ENCODE measurements around the gene AGGF1. TPM values are rescaled to one million over a fixed set of nuclear protein-coding genes. Genes with fewer than 3 reads are reported as not detected.

Gene AGGF1
- total and polyA plus RNA-seq, 7 donors: 8.0 to 20.3 (median 14.0) TPM

DNA sequence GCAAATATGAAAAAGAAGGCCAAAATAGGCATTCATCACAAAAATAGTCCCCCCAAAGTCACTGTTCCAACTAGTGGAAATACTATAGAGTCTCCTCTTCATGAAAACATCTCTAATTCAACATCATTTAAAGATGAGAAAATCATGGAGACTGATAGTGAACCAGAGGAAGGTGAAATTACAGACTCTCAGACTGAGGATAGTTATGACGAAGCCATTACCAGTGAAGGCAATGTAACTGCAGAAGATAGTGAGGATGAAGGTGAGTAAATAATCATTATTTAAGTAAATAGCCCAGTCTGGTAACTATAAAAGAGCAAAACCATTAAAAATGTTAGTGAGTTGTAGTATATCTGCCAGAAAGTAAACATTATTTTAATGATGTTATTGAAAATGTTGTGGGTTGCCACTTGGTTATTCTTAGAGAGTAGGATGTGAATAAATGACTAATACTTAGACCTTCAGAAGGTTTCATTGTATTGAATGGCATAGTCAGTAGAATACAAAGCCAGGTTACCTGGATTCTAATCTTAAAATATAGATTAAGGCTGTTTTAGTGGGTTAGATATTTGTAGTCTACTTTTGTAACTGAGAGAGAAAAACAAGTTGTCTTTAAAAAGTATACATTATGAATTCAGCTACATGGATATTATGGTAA is 16.3 kb downstream of the AGGF1 start:
- no peak for DNase-seq
- peaks cover 2 to 65% of the 10 kb centered on the region in 2 donors for H3K36me3 ChIP-seq (ENCODE audit: insufficient read depth in 1 of 2, low read depth in 1 of 2)
- H3K4me3 ChIP-seq: no peak overlapping the region
- no peaks in the 10 kb centered on the region for H3K9me3 ChIP-seq
- H3K27ac ChIP-seq: no peak overlapping the region
- no peaks in the 10 kb centered on the region for H3K4me1 ChIP-seq
- ATAC-seq: no peak
- no peaks in the 10 kb centered on the region for H3K27me3 ChIP-seq (ENCODE audit: insufficient read depth in 3 of 3, low read length in 2 of 3)
- intact Hi-C loops (cut with DNase I): no loop called here
- WGBS, 3 donors: 97 to 100% (median 100%) methylated on average over 1 of the region's 1 CpG
- TF ChIP-seq CTCF (IDR thresholded peaks at IDR 0.05): no peak

DNA sequence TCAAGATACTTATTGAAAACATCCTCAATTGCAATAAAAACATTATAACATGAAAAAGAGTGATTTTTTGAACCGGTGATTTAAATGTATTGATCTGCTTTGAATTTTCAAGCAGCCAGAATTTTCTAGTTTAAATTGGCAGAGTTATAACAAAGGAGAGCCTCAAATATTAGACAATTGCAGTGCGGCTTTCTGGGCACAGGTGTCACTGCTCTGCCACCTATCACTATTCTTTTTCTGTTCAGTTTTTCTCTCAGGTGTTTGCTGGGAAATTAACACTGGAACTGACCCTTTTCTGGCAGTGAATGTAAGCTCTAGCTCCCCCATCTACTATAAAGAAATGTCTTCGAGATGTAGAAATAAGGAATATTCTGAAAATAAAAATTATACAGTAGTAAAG is 33.8 kb downstream of the AGGF1 start:
- Histone ChIP-seq H3K36me3 (ENCODE audit: insufficient read depth in 1 of 2, low read depth in 1 of 2) (peaks cover 3 to 62% of the 10 kb centered on the region in 2 donors), H3K4me1 (peaks cover 9% of the 10 kb centered on the region), H3K27ac (no peak overlapping the region), H3K27me3 (ENCODE audit: insufficient read depth in 3 of 3, low read length in 2 of 3) (no peaks in the 10 kb centered on the region), H3K9me3 (no peaks in the 10 kb centered on the region), H3K4me3 (no peak overlapping the region)
- WGBS, 3 donors: 76 to 93% (median 76%) methylated on average over 3 of the region's 3 CpGs
- DNase-seq (no peak), ATAC-seq (no peak)
- intact Hi-C loops (cut with DNase I): no loop called here
- TF ChIP-seq CTCF (IDR thresholded peaks at IDR 0.05): no peak

DNA sequence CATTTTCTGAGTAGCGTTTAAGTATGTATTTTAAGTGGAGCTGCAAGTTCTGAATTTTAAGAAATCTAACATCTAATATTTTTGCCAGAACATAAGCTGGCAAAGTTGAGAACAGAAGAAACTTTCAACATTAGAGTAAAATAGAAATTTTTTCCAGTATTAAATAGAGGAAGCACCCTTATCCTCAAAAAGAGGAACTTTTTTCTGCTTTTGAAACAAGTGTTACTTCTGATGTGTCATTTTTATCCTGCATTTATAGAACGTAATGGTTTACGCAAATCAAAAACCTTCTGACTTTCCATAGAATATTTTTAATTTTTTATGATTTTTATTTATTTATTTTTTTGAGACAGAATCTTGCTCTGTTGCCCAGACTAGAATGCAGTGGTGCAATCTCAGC is 35.1 kb downstream of the AGGF1 start:
- no peak overlapping the region for H3K4me3 ChIP-seq
- H3K9me3 ChIP-seq: no peaks in the 10 kb centered on the region
- no peak overlapping the region for H3K27ac ChIP-seq
- peaks cover 9% of the 10 kb centered on the region for H3K4me1 ChIP-seq
- no peaks in the 10 kb centered on the region for H3K27me3 ChIP-seq (ENCODE audit: insufficient read depth in 3 of 3, low read length in 2 of 3)
- intact Hi-C loops (cut with DNase I): no loop called here
- no peak for TF ChIP-seq CTCF (IDR thresholded peaks at IDR 0.05)
- ATAC-seq (no peak), DNase-seq (no peak)
- WGBS, 3 donors: 88 to 94% (median 93%) methylated on average over 3 of the region's 3 CpGs
- peaks cover 2 to 50% of the 10 kb centered on the region in 2 donors for H3K36me3 ChIP-seq (ENCODE audit: insufficient read depth in 1 of 2, low read depth in 1 of 2)

DNA sequence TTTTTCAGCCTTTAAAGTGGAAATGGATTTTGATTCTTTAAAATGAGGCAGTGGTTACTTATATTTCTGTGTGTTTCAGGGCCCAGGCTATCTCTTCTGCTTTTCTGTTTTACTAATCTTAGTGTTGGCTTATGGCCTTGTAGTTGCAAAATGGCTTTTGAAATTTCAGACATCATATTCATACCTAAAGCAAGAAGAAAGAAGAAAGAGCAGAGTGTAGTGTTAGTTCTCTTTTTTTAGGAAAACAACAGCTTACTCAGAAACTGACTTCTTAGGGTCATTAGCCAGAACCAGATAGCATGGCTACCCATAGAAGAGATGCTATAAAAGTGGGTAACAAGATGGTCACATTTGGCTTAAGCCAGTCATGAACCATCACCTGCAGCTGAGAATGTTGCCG is 36.0 kb downstream of the AGGF1 start:
- WGBS, 3 donors: 90 to 100% (median 91%) methylated on average over 1 of the region's 1 CpG
- H3K27me3 ChIP-seq (ENCODE audit: insufficient read depth in 3 of 3, low read length in 2 of 3): no peaks in the 10 kb centered on the region
- H3K36me3 ChIP-seq (ENCODE audit: insufficient read depth in 1 of 2, low read depth in 1 of 2): peaks cover 2 to 41% of the 10 kb centered on the region in 2 donors
- no peak overlapping the region for H3K4me3 ChIP-seq
- intact Hi-C loops (cut with DNase I): no loop called here
- ATAC-seq (peak in 1 of 4 donors; percentile 43), DNase-seq (no peak)
- TF ChIP-seq CTCF (IDR thresholded peaks at IDR 0.05): no peak
- H3K9me3 ChIP-seq: no peaks in the 10 kb centered on the region
- peaks cover 9% of the 10 kb centered on the region for H3K4me1 ChIP-seq
- no peak overlapping the region for H3K27ac ChIP-seq
